H9 (cell line): ENCODE results near the gene GRIN2A. TPM values are rescaled to one million over a fixed set of nuclear protein-coding genes. Genes with fewer than 3 reads are reported as not detected.

Experiments used
- DNase-seq: peaks from one replicate; pipeline ENCODE4 v3.0.0-alpha.2; 2017
- H2AFZ ChIP-seq: one replicate; pipeline ENCODE4 v1.6.1; 2013; ENCODE audit warnings: mild to moderate bottlenecking, low read length, control low read depth, moderate library complexity
- H2AK5ac ChIP-seq: 2 replicates; pipeline ENCODE4 v1.6.1; 2013; ENCODE audit warnings: low read length, control low read depth, mixed read lengths; ENCODE audit not compliant: insufficient read length
- H2BK120ac ChIP-seq: one replicate; pipeline ENCODE4 v1.6.1; 2013; ENCODE audit warnings: low read depth, mild to moderate bottlenecking, low read length, control low read depth, inconsistent platforms; ENCODE audit not compliant: poor library complexity, severe bottlenecking
- H2BK12ac ChIP-seq: 2 replicates; pipeline ENCODE4 v1.6.1; 2013; ENCODE audit warnings: low read length, control low read depth, mixed read lengths, low read depth; ENCODE audit not compliant: insufficient read length
- H2BK15ac ChIP-seq: 2 replicates; pipeline ENCODE4 v1.6.1; 2013; ENCODE audit warnings: low read depth, low read length, control low read depth
- H2BK20ac ChIP-seq: one replicate; pipeline ENCODE4 v1.6.1; 2013; ENCODE audit warnings: low read depth, mild to moderate bottlenecking, low read length, control low read depth, inconsistent platforms; ENCODE audit not compliant: poor library complexity, severe bottlenecking
- H2BK5ac ChIP-seq: 2 replicates; pipeline ENCODE4 v1.6.1; 2013; ENCODE audit warnings: low read length, control low read depth, mixed read lengths; ENCODE audit not compliant: insufficient read length
- H3K14ac ChIP-seq: 2 replicates; pipeline ENCODE4 v1.6.1; 2013; ENCODE audit warnings: low read length, control low read depth; ENCODE audit not compliant: insufficient read depth
- H3K18ac ChIP-seq: 2 replicates; pipeline ENCODE4 v1.6.1; 2013; ENCODE audit warnings: low read depth, mild to moderate bottlenecking, mixed read lengths, low read length, control low read depth; ENCODE audit not compliant: insufficient read length
- H3K23ac ChIP-seq: 2 replicates; pipeline ENCODE4 v1.6.1; 2013; ENCODE audit warnings: low read length, control low read depth, mixed read lengths, low read depth; ENCODE audit not compliant: insufficient read length
- H3K23me2 ChIP-seq: 2 replicates; pipeline ENCODE4 v1.6.1; 2013; ENCODE audit warnings: low read depth, mild to moderate bottlenecking, mixed read lengths, low read length, control low read depth; ENCODE audit not compliant: insufficient read length, poor library complexity, severe bottlenecking
- H3K27ac ChIP-seq: 2 replicates; pipeline ENCODE4 v1.5.1; 2013; ENCODE audit warnings: low read length, control low read depth, mixed read lengths, low read depth; ENCODE audit not compliant: insufficient read length
- H3K27me3 ChIP-seq: 2 replicates; pipeline ENCODE4 v1.6.1; 2013; ENCODE audit warnings: low read length, control low read depth, inconsistent platforms; ENCODE audit not compliant: insufficient read depth
- H3K4ac ChIP-seq: 2 replicates; pipeline ENCODE4 v1.6.1; 2013; ENCODE audit warnings: low read depth, mild to moderate bottlenecking, control low read depth, inconsistent platforms, low read length, moderate library complexity
- H3K4me1 ChIP-seq: 2 replicates; pipeline ENCODE4 v1.6.1; 2013; ENCODE audit warnings: low read length, control low read depth, inconsistent platforms; ENCODE audit not compliant: insufficient read depth
- H3K4me2 ChIP-seq: 2 replicates; pipeline ENCODE4 v1.6.1; 2013; ENCODE audit warnings: low read length, control low read depth, mixed read lengths; ENCODE audit not compliant: insufficient read length, insufficient read depth
- H3K56ac ChIP-seq: 2 replicates; pipeline ENCODE4 v1.6.1; 2013; ENCODE audit warnings: low read depth, mild to moderate bottlenecking, mixed read lengths, low read length, control low read depth; ENCODE audit not compliant: insufficient read length
- H3K79me1 ChIP-seq: 2 replicates; pipeline ENCODE4 v1.6.1; 2013; ENCODE audit warnings: low read depth, mild to moderate bottlenecking, moderate library complexity, low read length, control low read depth, inconsistent platforms; ENCODE audit not compliant: insufficient read depth, poor library complexity, severe bottlenecking
- H3K79me2 ChIP-seq: 2 replicates; pipeline ENCODE4 v1.6.1; 2013; ENCODE audit warnings: low read length, control low read depth, inconsistent platforms; ENCODE audit not compliant: insufficient read depth
- H3K9ac ChIP-seq: 2 replicates; pipeline ENCODE4 v1.6.1; 2013; ENCODE audit warnings: low read length, control low read depth, mixed read lengths; ENCODE audit not compliant: insufficient read length; ENCODE audit errors: extremely low read depth
- H3K9me3 ChIP-seq: one replicate; pipeline ENCODE4 v1.6.1; 2013; ENCODE audit warnings: low read depth, low read length, inconsistent platforms; ENCODE audit not compliant: control insufficient read depth
- H3T11ph ChIP-seq: one replicate; pipeline ENCODE4 v1.6.1; 2013; ENCODE audit warnings: mild to moderate bottlenecking, low read length, control low read depth, inconsistent platforms
- H4K20me1 ChIP-seq: one replicate; pipeline ENCODE4 v1.6.1; 2013; ENCODE audit not compliant: control insufficient read depth, insufficient read length, insufficient read depth
- H4K5ac ChIP-seq: 2 replicates; pipeline ENCODE4 v1.6.1; 2013; ENCODE audit warnings: low read depth, mild to moderate bottlenecking, mixed read lengths, low read length, control low read depth; ENCODE audit not compliant: insufficient read length
- H4K8ac ChIP-seq: replicated peaks from 2 replicates; pipeline ENCODE4 v1.6.1; 2013; ENCODE audit warnings: low read length, control low read depth, mixed read lengths, low read depth; ENCODE audit not compliant: insufficient read length
- H4K91ac ChIP-seq: 2 replicates; pipeline ENCODE4 v1.6.1; 2013; ENCODE audit warnings: low read depth, mild to moderate bottlenecking, moderate library complexity, mixed read lengths, low read length, control low read depth; ENCODE audit not compliant: insufficient read length
- H3K27ac Mint-ChIP-seq, 3 experiments: 2 replicates in 2 of 3; 3 replicates in 1 of 3; pipeline ENCODE4 v1.8.0; 2020 to 2021; ENCODE audit warnings: mixed read lengths in 3 of 3, mild to moderate bottlenecking in 1 of 3, moderate library complexity in 1 of 3
- H3K27me3 Mint-ChIP-seq: 2 replicates; pipeline ENCODE4 v1.8.0; 2021; ENCODE audit warnings: low read depth, mild to moderate bottlenecking, moderate library complexity, mixed read lengths
- H3K36me3 Mint-ChIP-seq, 3 experiments: 2 replicates in 2 of 3; 3 replicates in 1 of 3; pipeline ENCODE4 v1.8.0; 2020 to 2021; ENCODE audit warnings: low read depth in 3 of 3, mixed read lengths in 3 of 3; ENCODE audit not compliant: insufficient read depth in 1 of 3
- H3K4me1 Mint-ChIP-seq, 2 experiments: 2 replicates each; pipeline ENCODE4 v1.8.0; 2020; ENCODE audit warnings: mixed read lengths in 2 of 2
- H3K4me3 Mint-ChIP-seq, 2 experiments: 2 replicates in 1 of 2; 3 replicates in 1 of 2; pipeline ENCODE4 v1.8.0; 2020 to 2021; ENCODE audit warnings: mild to moderate bottlenecking in 2 of 2, mixed read lengths in 2 of 2, moderate library complexity in 1 of 2
- H3K9me3 Mint-ChIP-seq, 2 experiments: 2 replicates in 1 of 2; 3 replicates in 1 of 2; pipeline ENCODE4 v1.8.0; 2020; ENCODE audit warnings: mild to moderate bottlenecking in 2 of 2, mixed read lengths in 2 of 2, moderate library complexity in 1 of 2
- WGBS: extraction: QIAGEN DNeasy Blood & Tissue Kit; methylation state at CpG from one replicate; pipeline ENCODE4 v1.1.7; 2013; ENCODE audit warnings: missing lambda C conversion rate, low lambda C conversion rate, mixed read lengths; ENCODE audit not compliant: insufficient read length; ENCODE audit errors: extremely low coverage; 5-methylcytosine and 5-hydroxymethylcytosine counted together
- total RNA-seq: library from RNA; stranded (reverse); gene quantifications from 2 replicates; pipeline ENCODE4 v1.2.1, GENCODE V29; 2021
- TF ChIP-seq, protein P1 (sequence below): fragments of 200-600 bp; sonication (generic); conservative IDR thresholded peaks from 3 replicates; pipeline ENCODE4 v1.8.0; 2021; ENCODE audit warnings: antibody characterized with exemption, mild to moderate bottlenecking

The GRIN2A gene
- total RNA-seq, 1 experiment from 2014 or later: 1.5 TPM

DNA sequence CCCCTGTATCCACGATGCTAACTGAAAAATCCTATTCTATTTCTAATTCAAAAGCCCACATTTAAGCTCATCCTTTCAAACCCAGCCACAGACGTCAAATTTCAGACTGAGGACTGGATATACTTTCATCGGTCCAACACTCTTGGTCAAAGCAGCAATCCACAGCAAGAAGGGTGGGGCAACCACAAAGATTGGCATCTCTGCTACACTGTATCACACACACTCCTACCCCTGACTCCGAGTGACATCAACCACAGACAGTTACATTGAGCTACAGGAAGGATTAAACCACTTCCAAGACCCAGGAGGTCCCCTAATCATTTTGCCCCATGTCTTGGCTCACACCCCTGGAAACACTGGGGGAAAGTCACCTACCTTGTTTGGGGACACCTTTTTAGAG lies 61.3 kb downstream of the GRIN2A start:
- H3K4ac ChIP-seq: no peak overlapping the region
- H3K9ac ChIP-seq: no peak overlapping the region
- no peaks in the 10 kb centered on the region for H3K23me2 ChIP-seq
- H2AK5ac ChIP-seq: no peak overlapping the region
- no peak overlapping the region for H3K27ac ChIP-seq
- no peak overlapping the region for H2AFZ ChIP-seq
- H3K9me3 Mint-ChIP-seq: no peaks in the 10 kb centered on the region
- H2BK20ac ChIP-seq: no peak overlapping the region
- H3K4me1 Mint-ChIP-seq: peaks cover 15 to 17% of the 10 kb centered on the region in 2 experiments
- no peak overlapping the region for H3K18ac ChIP-seq
- no peak overlapping the region for H2BK15ac ChIP-seq
- no peak overlapping the region for H3K56ac ChIP-seq
- peaks cover 5% of the 10 kb centered on the region; the same call in 1 of the 2 replicates for H3K27me3 Mint-ChIP-seq
- no peak overlapping the region for H4K5ac ChIP-seq
- H3K4me1 ChIP-seq: no peaks in the 10 kb centered on the region; the same call in 1 of the 2 replicates
- H4K91ac ChIP-seq: no peak overlapping the region
- no peak overlapping the region; a peak in 1 of 7 replicates for H3K27ac Mint-ChIP-seq
- H2BK120ac ChIP-seq: no peak overlapping the region
- no peaks in the 10 kb centered on the region for H3K9me3 ChIP-seq
- no peaks in the 10 kb centered on the region for H3K27me3 ChIP-seq
- TF ChIP-seq, protein P1, sequence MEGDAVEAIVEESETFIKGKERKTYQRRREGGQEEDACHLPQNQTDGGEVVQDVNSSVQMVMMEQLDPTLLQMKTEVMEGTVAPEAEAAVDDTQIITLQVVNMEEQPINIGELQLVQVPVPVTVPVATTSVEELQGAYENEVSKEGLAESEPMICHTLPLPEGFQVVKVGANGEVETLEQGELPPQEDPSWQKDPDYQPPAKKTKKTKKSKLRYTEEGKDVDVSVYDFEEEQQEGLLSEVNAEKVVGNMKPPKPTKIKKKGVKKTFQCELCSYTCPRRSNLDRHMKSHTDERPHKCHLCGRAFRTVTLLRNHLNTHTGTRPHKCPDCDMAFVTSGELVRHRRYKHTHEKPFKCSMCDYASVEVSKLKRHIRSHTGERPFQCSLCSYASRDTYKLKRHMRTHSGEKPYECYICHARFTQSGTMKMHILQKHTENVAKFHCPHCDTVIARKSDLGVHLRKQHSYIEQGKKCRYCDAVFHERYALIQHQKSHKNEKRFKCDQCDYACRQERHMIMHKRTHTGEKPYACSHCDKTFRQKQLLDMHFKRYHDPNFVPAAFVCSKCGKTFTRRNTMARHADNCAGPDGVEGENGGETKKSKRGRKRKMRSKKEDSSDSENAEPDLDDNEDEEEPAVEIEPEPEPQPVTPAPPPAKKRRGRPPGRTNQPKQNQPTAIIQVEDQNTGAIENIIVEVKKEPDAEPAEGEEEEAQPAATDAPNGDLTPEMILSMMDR: no peak
- H3K4me2 ChIP-seq: no peak overlapping the region
- H4K20me1 ChIP-seq: no peaks in the 10 kb centered on the region
- no peak overlapping the region for H2BK12ac ChIP-seq
- no peak overlapping the region for H3K14ac ChIP-seq
- H3T11ph ChIP-seq: no peak overlapping the region
- H3K79me2 ChIP-seq: no peaks in the 10 kb centered on the region
- no peak overlapping the region for H4K8ac ChIP-seq
- no CpG with 5 or more reads among the region's 4 CpGs for WGBS
- no peak overlapping the region for H3K4me3 Mint-ChIP-seq
- no peak for DNase-seq
- no peaks in the 10 kb centered on the region for H3K36me3 Mint-ChIP-seq
- H3K23ac ChIP-seq: no peak overlapping the region
- H3K79me1 ChIP-seq: no peaks in the 10 kb centered on the region
- H2BK5ac ChIP-seq: no peak overlapping the region
